OCI-LY7 (cell line): Measurements from ENCODE around the gene BCS1L. TPM values are rescaled to one million over a fixed set of nuclear protein-coding genes. Genes with fewer than 3 reads are reported as not detected.
A peak's percentile ranks its signal among the peaks of the same experiment; 100 is the strongest.

Source experiments
- BruUV-seq: library from RNA; stranded (reverse); fragments of 400-500 nt; replicated peaks from 2 replicates; lab custom pipeline; 2021; lab: Mats Ljungman, UMichigan
- CTCF ChIA-PET: fragments of 300-600 bp; sonication (Branson Sonifier 250); formaldehyde crosslinking; loops from one replicate; lab custom pipeline; 2022; ENCODE audit warnings: antibody characterized with exemption; ENCODE audit not compliant: unreplicated experiment; lab: Charles Lee
- POLR2A ChIA-PET: fragments of 300-600 bp; sonication (Branson Sonifier 250); formaldehyde crosslinking; loops from one replicate; lab custom pipeline; 2022; ENCODE audit warnings: antibody characterized with exemption; lab: Charles Lee
- DNase-seq: peaks from one replicate; pipeline ENCODE4 v3.0.0-alpha.2; 2015; ENCODE audit warnings: low spot score
- H2AFZ ChIP-seq: fragments of 200-600 bp; sonication (generic), shearing (Covaris generic); 2 replicates; pipeline ENCODE4 v1.6.1; 2014; ENCODE audit warnings: mild to moderate bottlenecking, antibody characterized with exemption, low read length, moderate library complexity
- H3K27ac ChIP-seq: fragments of 200-600 bp; sonication (generic); 2 replicates; pipeline ENCODE4 v1.5.1; 2014; ENCODE audit warnings: mixed run types, low read depth, mild to moderate bottlenecking, moderate library complexity, low read length, inconsistent platforms; ENCODE audit not compliant: poor library complexity, severe bottlenecking
- H3K36me3 ChIP-seq: fragments of 200-600 bp; sonication (generic); 2 replicates; pipeline ENCODE4 v1.6.1; 2014; ENCODE audit warnings: mild to moderate bottlenecking, antibody characterized with exemption, low read length, moderate library complexity, mixed read lengths; ENCODE audit not compliant: insufficient read depth
- H3K4me1 ChIP-seq: fragments of 200-600 bp; sonication (generic); 2 replicates; pipeline ENCODE4 v1.5.1; 2014; ENCODE audit warnings: mild to moderate bottlenecking, low read length; ENCODE audit not compliant: insufficient read depth, poor library complexity, severe bottlenecking
- H3K4me2 ChIP-seq: fragments of 200-600 bp; sonication (generic); 2 replicates; pipeline ENCODE4 v1.6.1; 2014; ENCODE audit warnings: mild to moderate bottlenecking, low read length
- H3K4me3 ChIP-seq: fragments of 200-600 bp; sonication (generic); 2 replicates; pipeline ENCODE4 v1.5.1; 2014; ENCODE audit warnings: mild to moderate bottlenecking, low read depth, low read length; ENCODE audit not compliant: poor library complexity, severe bottlenecking
- H3K79me2 ChIP-seq: fragments of 200-600 bp; sonication (generic); 2 replicates; pipeline ENCODE4 v1.6.1; 2016; ENCODE audit warnings: low read depth, mild to moderate bottlenecking, low read length, moderate library complexity, mixed read lengths; ENCODE audit not compliant: insufficient read depth
- H3K9me2 ChIP-seq: fragments of 200-600 bp; sonication (generic); 2 replicates; pipeline ENCODE4 v1.6.1; 2016; ENCODE audit warnings: mild to moderate bottlenecking, low read length, mixed read lengths; ENCODE audit not compliant: insufficient read depth
- H3K9me3 ChIP-seq: fragments of 200-600 bp; sonication (generic); 2 replicates; pipeline ENCODE4 v1.6.1; 2014; ENCODE audit warnings: mild to moderate bottlenecking, mixed run types, low read length, mixed read lengths
- H4K20me1 ChIP-seq: fragments of 200-600 bp; sonication (generic); 2 replicates; pipeline ENCODE4 v1.6.1; 2014; ENCODE audit warnings: mild to moderate bottlenecking, antibody characterized with exemption, low read length, moderate library complexity, mixed read lengths; ENCODE audit not compliant: insufficient read depth
- CTCF ChIP-seq: fragments of 200-600 bp; sonication (generic); conservative IDR thresholded peaks from 2 replicates; pipeline ENCODE4 v1.5.1; 2014; ENCODE audit warnings: mild to moderate bottlenecking, antibody characterized with exemption, low read length, moderate library complexity, mixed read lengths
- EZH2phosphoT487 ChIP-seq: fragments of 200-600 bp; sonication (generic); IDR thresholded peaks from 2 replicates; pipeline ENCODE4 v1.6.1; 2018; ENCODE audit warnings: low read depth, borderline replicate concordance, mild to moderate bottlenecking, mixed run types, antibody characterized with exemption, low read length, moderate library complexity, mixed read lengths
- intact Hi-C: fragments of 100-400 bp; cut with micrococcal nuclease; formaldehyde crosslinking; loops from one replicate; pipeline ENCODE4 v1.10.0; 2022; ENCODE audit not compliant: unreplicated experiment
- total RNA-seq, 2 experiments: library from RNA; depleted of rRNA in 1 of 2; stranded (reverse); fragments of >200 nt in 1 of 2; shearing (Covaris generic) in 1 of 2; gene quantifications; 2 replicates each; pipeline ENCODE4 v1.2.3, GENCODE V29; 2014 to 2022

Gene BCS1L
- total RNA-seq, 2 experiments from 2014 or later, result 48.0 to 54.9 TPM

GRCh38 chr2:218659988-218660358 is 490 bp downstream of the BCS1L start:
- H3K4me3 ChIP-seq, result peak overlapping the region; percentile 87
- H3K9me2 ChIP-seq, result no peaks in the 10 kb centered on the region
- H3K4me1 ChIP-seq, result peaks cover 17% of the 10 kb centered on the region
- H3K27ac ChIP-seq, result peak overlapping the region; percentile 14
- no peak for DNase-seq
- ChIA-PET CTCF (interaction anchor here (0.6 to 2.1 kb wide), 9 partner anchors 9 to 580 kb away, joined by 3 to 16 read pairs (median 12); partner anchors contain the start of genes RNF25, STK36 and USP37), POLR2A (interaction anchor here (0.5 to 5.4 kb wide), 12 partner anchors 11 to 610 kb away, joined by 3 to 55 read pairs (median 4); partner anchors contain the start of genes RNF25 and STK36)
- H3K36me3 ChIP-seq, result peaks cover 77% of the 10 kb centered on the region
- TF ChIP-seq EZH2phosphoT487 (no peak), CTCF (no peak)
- TSS peak; percentile 83 for BruUV-seq
- H3K4me2 ChIP-seq, result peak overlapping the region; percentile 81
- peak overlapping the region; percentile 80 for H2AFZ ChIP-seq
- intact Hi-C loops, result loop anchor here (1.0 to 5.0 kb wide), 4 partner anchors 11 to 187 kb away; partner anchors contain the start of genes CNOT9, TTLL4 and USP37
- H3K79me2 ChIP-seq, result peaks cover 45% of the 10 kb centered on the region
- no peaks in the 10 kb centered on the region for H3K9me3 ChIP-seq
- H4K20me1 ChIP-seq, result peaks cover 5% of the 10 kb centered on the region; the same call in 1 of the 2 replicates

- Histone ChIP-seq H4K20me1 (peaks cover 5% of the 10 kb centered on the region; the same call in 1 of the 2 replicates), H3K9me2 (no peaks in the 10 kb centered on the region), H3K79me2 (peaks cover 28% of the 10 kb centered on the region), H3K4me3 (no peak overlapping the region), H3K27ac (no peak overlapping the region), H2AFZ (no peak overlapping the region), H3K36me3 (peaks cover 71% of the 10 kb centered on the region), H3K4me1 (peaks cover 17% of the 10 kb centered on the region), H3K4me2 (no peak overlapping the region), H3K9me3 (no peaks in the 10 kb centered on the region)
- intact Hi-C loops, result no loop called here
- no peak for TF ChIP-seq CTCF
- TF ChIP-seq EZH2phosphoT487, result no peak
- CTCF ChIA-PET, result no interaction called here
- no peak for DNase-seq
- no TSS peak for BruUV-seq
- POLR2A ChIA-PET, result interaction anchor here (5.4 kb wide), 1 partner anchor 8 kb away, joined by 55 read pairs; the partner anchor contains the start of genes RNF25 and STK36
Measured at GRCh38 chr2:218662377-218662776, 2.9 kb downstream of the BCS1L start.

- H3K4me3 ChIP-seq, result no peak overlapping the region
- peaks cover 1% of the 10 kb centered on the region; the same call in 1 of the 2 replicates for H4K20me1 ChIP-seq
- DNase-seq, result no peak
- ChIA-PET CTCF (no interaction called here), POLR2A (no interaction called here)
- no peaks in the 10 kb centered on the region for H3K9me2 ChIP-seq
- BruUV-seq, result no TSS peak
- no peaks in the 10 kb centered on the region for H3K9me3 ChIP-seq
- H3K4me1 ChIP-seq, result peaks cover 15% of the 10 kb centered on the region
- intact Hi-C loops, result no loop called here
- no peak overlapping the region for H3K27ac ChIP-seq
- H2AFZ ChIP-seq, result no peak overlapping the region
- H3K4me2 ChIP-seq, result no peak overlapping the region
- TF ChIP-seq EZH2phosphoT487 (no peak), CTCF (no peak)
- H3K36me3 ChIP-seq, result peaks cover 71% of the 10 kb centered on the region
- H3K79me2 ChIP-seq, result peaks cover 24% of the 10 kb centered on the region
Measured at GRCh38 chr2:218662827-218663226, 3.3 kb downstream of the BCS1L start.
